ENCODE results near the gene WARS2. TPM values are rescaled to one million over a fixed set of nuclear protein-coding genes. Genes with fewer than 3 reads are reported as not detected.
A peak's percentile ranks its signal among the peaks of the same experiment; 100 is the strongest.

The WARS2 gene
- total and polyA plus RNA-seq, 2 experiments from 2014 or later, result 6.2 to 19.3 TPM

GRCh38 chr1:118983558-118984041, 156.9 kb downstream of the WARS2 start:
- peak overlapping the region; percentile 68 for H3K4me2 ChIP-seq
- DNase-seq (ENCODE audit: low spot score), result no peak
- TF ChIP-seq EZH2phosphoT487 (IDR thresholded peaks at IDR 0.05; ENCODE audit: low read depth, severe bottlenecking, unreplicated experiment) (no peak), CTCF (IDR thresholded peaks at IDR 0.05; ENCODE audit: poor library complexity) (no peak), EZH2 (IDR thresholded peaks at IDR 0.05; ENCODE audit: borderline replicate concordance) (no peak)
- H3K9me3 ChIP-seq (ENCODE audit: low read depth), result no peaks in the 10 kb centered on the region
- no peaks in the 10 kb centered on the region for H3K9me2 ChIP-seq (replicated peaks; ENCODE audit: insufficient read depth)
- H4K20me1 ChIP-seq (ENCODE audit: insufficient read depth, poor library complexity, severe bottlenecking), result no peaks in the 10 kb centered on the region
- no peaks in the 10 kb centered on the region for H3K36me3 ChIP-seq (replicated peaks; ENCODE audit: insufficient read depth, low read depth)
- H3K4me1 ChIP-seq (ENCODE audit: insufficient read depth), result peaks cover 12% of the 10 kb centered on the region
- no peak overlapping the region for H3K4me3 ChIP-seq
- H2AFZ ChIP-seq, result no peak overlapping the region
- H3K27ac ChIP-seq, result no peak overlapping the region
- 57% methylated on average over 22 of the region's 22 CpGs for WGBS (ENCODE audit: low lambda C conversion rate, missing lambda C conversion rate)
- H3K79me2 ChIP-seq, result peaks cover 13% of the 10 kb centered on the region
- peaks cover 99% of the 10 kb centered on the region for H3K27me3 ChIP-seq

- WGBS (ENCODE audit: low lambda C conversion rate, missing lambda C conversion rate), result 61% methylated on average over 26 of the region's 26 CpGs
- H4K20me1 ChIP-seq (ENCODE audit: insufficient read depth, poor library complexity, severe bottlenecking), result no peaks in the 10 kb centered on the region
- no peak overlapping the region for H3K27ac ChIP-seq
- no peaks in the 10 kb centered on the region for H3K36me3 ChIP-seq (replicated peaks; ENCODE audit: insufficient read depth, low read depth)
- H3K79me2 ChIP-seq, result peaks cover 13% of the 10 kb centered on the region
- H3K27me3 ChIP-seq, result peaks cover 98% of the 10 kb centered on the region
- peaks cover 12% of the 10 kb centered on the region for H3K4me1 ChIP-seq (ENCODE audit: insufficient read depth)
- TF ChIP-seq EZH2phosphoT487 (IDR thresholded peaks at IDR 0.05; ENCODE audit: low read depth, severe bottlenecking, unreplicated experiment), result no peak
- TF ChIP-seq CTCF (IDR thresholded peaks at IDR 0.05; ENCODE audit: poor library complexity), result no peak
- TF ChIP-seq EZH2 (IDR thresholded peaks at IDR 0.05; ENCODE audit: borderline replicate concordance), result no peak
- no peak overlapping the region for H2AFZ ChIP-seq
- H3K4me3 ChIP-seq, result no peak overlapping the region
- no peak overlapping the region for H3K4me2 ChIP-seq
- no peaks in the 10 kb centered on the region for H3K9me3 ChIP-seq (ENCODE audit: low read depth)
- no peak for DNase-seq (ENCODE audit: low spot score)
- H3K9me2 ChIP-seq (replicated peaks; ENCODE audit: insufficient read depth), result no peaks in the 10 kb centered on the region
Observed at GRCh38 chr1:118982821-118983557, 157.5 kb downstream of the WARS2 start.

GRCh38 chr1:118982266-118982665, 158.2 kb downstream of the WARS2 start:
- Histone ChIP-seq H4K20me1 (ENCODE audit: insufficient read depth, poor library complexity, severe bottlenecking) (no peaks in the 10 kb centered on the region), H3K36me3 (replicated peaks; ENCODE audit: insufficient read depth, low read depth) (no peaks in the 10 kb centered on the region), H3K9me3 (ENCODE audit: low read depth) (no peaks in the 10 kb centered on the region), H3K4me1 (ENCODE audit: insufficient read depth) (peaks cover 12% of the 10 kb centered on the region), H3K9me2 (replicated peaks; ENCODE audit: insufficient read depth) (no peaks in the 10 kb centered on the region), H3K79me2 (peaks cover 13% of the 10 kb centered on the region), H3K27me3 (peaks cover 99% of the 10 kb centered on the region), H3K4me3 (no peak overlapping the region), H3K27ac (no peak overlapping the region), H3K4me2 (no peak overlapping the region), H2AFZ (no peak overlapping the region)
- no peak for DNase-seq (ENCODE audit: low spot score)
- 82% methylated on average over 6 of the region's 6 CpGs for WGBS (ENCODE audit: low lambda C conversion rate, missing lambda C conversion rate)
- TF ChIP-seq CTCF (IDR thresholded peaks at IDR 0.05; ENCODE audit: poor library complexity), result no peak
- no peak for TF ChIP-seq EZH2phosphoT487 (IDR thresholded peaks at IDR 0.05; ENCODE audit: low read depth, severe bottlenecking, unreplicated experiment)
- no peak for TF ChIP-seq EZH2 (IDR thresholded peaks at IDR 0.05; ENCODE audit: borderline replicate concordance)

All from hepatocyte (in vitro differentiated cells).